Medulla oblongata (tissue), 1 donor: ENCODE results near the gene KNOP1.
"Not testable (repeated sequence)": the region's sequence is repeated elsewhere in the genome, so short reads cannot be mapped to it uniquely, and the experiment has no call there.

ENCODE experiments used
- DNase-seq: peaks from one replicate; pipeline ENCODE4 v3.0.0-alpha.2; 2015; ENCODE audit errors: extremely low spot score

The KNOP1 gene

DNA sequence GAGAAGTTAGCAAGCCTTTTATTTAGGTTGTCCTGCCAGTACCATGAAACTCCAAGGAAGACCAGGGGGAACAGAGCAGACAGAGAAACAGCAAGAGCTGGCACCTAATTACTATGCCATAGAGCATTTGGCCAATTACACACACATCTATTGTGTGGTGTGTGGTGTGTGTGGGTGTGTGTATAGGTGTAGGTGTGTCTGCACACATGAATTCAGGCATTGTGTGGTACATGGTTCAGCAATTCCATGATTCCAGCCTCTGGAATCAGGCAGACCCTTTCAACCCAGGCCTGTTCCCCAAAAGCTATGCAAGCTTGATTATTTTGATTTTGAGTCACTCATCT, 25.8 kb upstream of the KNOP1 start:
- DNase-seq: no peak

DNA sequence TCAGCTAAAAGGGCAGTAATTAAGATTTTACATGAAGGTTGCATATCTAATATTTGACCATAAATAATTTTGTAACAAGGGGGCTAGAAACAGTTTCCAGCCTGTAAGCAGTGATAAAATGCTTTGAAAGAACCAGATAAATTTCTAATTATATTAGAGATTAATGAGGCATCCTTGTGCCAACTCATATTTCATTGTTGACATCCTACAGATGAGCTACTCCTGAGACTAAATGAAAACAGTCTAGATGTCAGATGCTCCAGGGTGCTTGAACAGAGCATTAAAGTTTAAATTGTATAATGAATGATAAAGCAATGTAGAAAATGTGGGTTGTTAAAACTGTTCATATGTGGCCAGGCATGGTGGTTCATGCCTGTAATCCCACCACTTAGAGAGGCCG, 23.3 kb upstream of the KNOP1 start:
- no peak for DNase-seq

DNA sequence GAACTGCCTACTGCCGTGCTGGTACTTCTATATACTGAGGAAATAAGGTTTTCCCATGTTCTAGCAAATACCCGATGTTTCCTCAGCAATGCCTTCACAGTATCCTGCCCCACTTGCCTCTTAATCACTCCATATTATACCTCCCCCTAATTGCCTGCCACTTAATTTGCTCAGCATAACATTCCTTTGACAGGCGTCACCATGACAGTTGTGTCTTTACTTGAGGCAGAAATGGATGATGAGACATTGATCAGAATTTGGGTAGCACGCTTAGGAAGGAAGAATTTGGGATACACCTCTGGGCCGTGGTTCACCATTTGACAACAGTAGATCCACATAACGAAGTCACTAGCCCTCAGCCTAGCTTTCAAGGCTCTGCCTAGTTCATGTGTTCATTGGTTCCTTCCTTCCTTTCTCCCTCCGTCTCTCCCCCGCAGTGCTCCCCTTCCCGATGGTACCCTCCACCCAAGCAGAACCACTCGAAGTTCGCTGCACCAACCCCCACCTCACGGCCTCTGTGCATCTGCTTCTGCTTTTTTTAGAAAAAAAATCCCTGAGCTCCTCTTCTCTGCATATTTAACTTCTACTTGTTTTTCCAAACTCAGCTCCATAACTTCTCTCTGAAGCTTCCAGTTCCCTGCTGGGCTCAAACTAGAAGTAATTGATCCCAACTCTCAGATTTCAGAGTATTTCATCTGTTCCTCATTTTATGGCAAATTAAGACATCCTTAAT, 19.4 kb upstream of the KNOP1 start:
- DNase-seq: no peak

DNA sequence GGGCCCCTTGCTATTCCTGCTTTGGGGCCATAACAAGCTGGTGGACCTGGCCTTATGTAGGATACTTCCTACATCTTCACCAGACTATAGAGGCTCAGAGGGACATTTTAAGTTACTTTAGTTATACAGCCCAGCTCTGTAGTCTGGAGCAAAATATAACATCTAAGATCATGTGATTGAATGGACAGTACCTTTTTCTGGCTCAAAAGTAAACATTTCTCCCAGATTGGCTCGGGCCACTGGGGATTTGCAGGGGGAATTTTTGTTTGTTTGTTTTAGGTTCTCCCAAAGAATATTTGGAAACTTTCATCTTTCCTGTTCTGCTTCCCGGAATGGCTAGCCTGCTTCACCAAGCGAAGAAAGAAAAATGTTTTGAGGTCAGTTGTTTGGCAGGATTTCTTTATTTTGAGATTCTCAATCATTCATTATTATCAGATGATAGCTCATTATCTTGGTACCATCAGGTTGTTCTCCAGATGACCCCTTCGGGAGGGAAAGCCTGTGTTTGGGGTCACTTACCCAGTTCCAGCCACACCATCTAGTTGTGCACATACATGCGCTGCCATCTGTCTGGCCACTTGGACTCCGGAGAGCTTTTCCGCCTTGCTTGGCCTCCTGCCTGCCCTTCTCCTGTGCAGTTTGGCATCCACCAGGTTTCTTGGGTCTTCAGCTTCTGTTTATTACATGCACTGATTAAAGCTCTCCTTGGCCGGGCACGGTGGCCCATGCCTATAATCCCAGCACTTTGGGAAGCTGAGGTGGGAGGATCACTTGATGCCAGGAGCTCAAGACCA, 17.2 kb upstream of the KNOP1 start:
- DNase-seq: no peak

DNA sequence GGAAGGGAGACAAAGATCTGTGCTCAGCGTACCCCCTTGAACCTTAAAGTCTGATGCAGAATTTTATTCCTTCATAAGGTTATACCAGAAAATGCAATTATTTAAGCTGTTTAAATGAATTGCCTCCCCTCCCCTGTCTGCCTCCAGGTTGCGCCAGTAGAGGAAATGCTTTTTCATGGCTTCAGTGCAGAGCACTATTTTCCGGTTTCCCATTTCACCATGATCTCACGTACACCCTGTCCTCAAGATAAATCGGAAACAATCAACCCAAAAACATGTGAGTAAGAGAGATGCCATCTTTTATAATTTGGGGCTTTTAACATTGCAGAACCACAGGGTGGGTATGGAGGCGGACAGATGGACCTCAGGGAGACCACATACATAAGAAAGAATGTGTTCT, 15.5 kb upstream of the KNOP1 start:
- no peak for DNase-seq

DNA sequence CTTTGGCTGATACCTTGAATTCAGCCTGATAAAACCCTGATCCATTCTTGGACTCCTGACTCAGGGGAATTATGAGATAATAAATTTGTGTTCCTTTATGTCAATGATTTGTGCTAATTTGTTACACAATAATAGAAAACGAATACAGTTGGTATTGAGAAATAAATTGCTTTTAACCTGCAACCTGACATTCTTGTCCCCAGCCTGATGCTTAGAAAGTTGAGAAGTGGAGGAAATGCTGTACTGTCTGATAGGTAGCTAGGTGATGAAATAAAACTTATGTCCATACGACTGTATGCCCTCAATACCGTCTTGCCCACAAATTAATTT, 10.6 kb upstream of the KNOP1 start:
- DNase-seq: no peak

DNA sequence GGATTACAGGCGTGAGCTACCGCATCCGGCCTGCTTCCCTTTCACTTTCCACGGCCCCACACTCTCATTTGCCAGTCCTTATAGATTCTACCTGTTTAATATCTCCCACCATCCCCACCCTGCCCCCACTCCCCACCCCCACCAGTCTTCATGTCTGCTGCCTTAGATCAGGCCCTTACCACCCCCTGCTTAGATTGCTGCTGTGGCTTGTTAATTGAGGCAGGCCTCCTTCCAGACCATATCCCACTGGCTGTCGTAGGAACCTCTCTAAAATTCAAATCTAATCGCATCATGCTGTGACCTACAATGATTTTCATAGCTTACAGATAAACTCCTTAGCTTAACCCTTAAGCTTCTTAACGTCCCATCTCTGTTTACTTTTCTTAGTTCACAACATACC, 5.0 kb upstream of the KNOP1 start:
- DNase-seq: no peak

DNA sequence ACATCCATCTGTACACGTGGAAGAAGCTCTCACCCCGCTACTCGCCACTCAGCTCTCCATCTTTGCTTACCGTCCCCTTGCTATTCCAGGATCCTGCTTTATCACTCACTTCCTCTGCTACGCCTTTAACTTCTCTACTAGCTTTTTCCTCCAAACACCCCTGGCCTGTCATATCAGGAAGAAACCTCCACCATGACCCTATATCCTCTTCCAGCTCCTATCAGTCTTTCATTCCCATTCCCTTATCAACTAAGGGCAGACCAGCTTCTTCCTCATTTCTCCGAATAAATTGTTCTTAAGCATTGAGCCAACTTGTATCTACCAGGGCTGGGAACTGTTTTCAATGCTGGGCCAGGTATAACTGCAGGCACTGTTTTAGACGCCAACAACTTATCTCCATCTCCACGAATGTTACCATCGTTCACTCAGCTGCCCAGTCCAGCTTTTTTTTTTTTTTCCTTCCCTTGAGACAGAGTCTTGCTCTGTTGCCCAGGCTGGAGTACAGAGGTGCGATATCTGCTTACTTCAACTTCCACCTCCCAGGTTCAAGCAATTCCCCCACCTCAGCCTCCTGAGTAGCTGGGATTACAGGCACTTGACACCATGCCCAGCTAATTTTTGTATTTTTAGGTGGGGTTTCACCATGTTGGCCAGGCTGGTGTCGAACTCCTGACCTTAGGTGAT, 4.4 kb upstream of the KNOP1 start:
- no peak for DNase-seq

DNA sequence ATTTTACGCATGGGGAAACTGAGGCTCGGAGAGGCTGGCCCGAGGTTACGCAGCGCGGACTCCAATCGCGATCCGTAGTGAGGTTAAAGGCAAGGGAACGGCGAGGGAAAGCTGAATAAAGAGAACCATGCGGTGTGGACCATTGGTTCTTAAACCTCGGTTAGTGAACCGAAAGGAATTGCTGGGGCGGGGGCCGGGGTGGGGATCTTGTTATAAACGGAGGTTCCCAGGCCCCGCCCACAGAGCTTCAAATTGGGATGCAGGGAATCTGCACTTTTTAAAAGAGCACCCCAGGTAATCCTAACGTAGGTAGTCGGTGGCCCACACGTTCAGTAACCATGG, 568 bp upstream of the KNOP1 start:
- no peak for DNase-seq

DNA sequence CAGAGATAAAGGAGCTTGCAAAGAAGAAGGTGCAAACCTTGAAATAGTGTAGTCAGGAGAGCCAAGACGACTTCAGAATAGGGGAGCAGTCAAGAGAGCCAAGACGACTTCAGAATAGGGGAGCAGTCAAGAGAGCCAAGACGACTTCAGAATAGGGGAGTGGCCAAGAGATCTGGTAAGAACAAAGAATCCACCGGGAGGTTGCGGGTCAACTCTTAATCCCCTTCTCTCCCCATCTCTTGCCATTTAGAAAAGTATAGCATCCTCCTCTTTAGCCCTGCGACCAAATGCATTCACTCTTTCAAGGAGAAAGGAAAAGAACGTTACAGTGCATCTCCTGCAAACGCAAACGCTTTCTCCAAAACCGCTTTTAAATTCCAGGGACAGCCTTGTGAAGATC, 713 bp downstream of the KNOP1 start:
- no peak for DNase-seq

DNA sequence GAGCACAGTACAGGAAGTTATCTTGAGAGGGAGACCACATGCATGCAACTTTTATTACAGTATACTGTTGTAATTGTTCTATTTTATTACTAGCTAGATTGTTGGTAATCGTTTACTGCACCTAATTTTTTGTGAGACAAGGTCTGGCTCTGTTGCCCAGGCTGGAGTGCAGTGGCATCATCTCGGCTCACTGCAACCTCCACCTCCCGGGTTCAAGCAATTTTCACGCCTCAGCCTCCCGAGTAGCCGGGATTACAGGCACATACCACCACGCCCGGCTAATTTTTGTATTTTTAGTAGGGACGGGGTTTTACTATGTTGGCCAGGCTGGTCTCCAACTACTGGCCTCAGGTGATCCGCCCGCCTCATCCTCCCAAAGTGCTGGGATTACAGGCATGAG, 1.3 kb downstream of the KNOP1 start:
- DNase-seq: not testable (repeated sequence)

DNA sequence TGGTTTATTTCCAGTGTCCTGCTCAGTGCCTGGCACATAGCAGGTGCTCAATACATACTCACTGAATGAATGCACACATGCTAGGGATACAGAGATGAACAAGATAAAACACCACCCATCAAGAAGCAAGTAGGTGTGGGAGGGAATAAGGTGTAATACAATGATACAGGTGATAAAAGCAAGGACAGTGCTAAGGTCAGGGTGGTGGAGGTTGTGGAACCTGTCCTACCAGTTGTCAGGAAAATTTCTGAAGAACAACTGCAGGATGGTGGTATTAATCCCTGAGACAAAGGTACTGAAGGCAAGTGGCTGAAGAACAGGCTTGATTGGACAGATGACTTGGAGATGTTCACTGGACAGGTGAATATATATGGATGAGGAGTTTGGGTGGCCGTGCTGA, 1.8 kb downstream of the KNOP1 start:
- DNase-seq: no peak

DNA sequence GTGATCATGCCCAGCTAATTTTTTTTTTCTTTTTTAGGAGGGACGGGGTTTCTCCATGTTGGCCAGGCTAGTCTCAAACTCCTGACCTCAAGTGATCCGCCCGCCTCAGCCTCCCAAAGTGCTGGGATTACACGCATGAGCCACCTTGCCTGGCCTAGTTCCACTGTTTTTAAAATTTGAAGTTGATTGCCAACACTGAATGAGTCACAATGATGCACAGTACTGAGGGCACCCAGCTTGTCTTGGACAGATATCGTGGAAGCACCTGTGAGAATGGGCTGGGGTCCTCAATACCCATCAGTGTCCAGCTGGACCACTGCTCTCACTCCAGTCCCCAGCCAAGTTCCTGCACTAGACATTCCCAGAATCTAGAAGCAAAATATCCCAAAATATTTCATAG, 2.5 kb downstream of the KNOP1 start:
- no peak for DNase-seq

DNA sequence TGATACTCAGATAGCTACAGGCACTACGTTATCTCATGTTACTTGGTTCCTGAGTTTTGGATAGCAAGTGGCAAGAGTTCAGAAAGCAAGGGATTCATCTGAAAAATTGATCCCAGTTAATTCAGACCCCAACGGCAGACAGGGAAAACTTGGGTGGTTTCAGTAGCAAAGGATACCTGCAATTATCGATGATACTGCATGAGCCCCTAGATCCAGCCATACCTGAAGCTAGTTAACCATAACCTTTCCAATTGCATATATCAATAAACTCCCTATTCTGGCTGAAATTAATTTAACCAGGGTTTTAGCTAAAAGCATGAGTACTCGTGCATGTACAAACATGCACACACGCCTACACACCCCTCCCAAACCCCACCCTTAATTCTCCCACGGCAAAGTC, 4.3 kb downstream of the KNOP1 start:
- DNase-seq: no peak

DNA sequence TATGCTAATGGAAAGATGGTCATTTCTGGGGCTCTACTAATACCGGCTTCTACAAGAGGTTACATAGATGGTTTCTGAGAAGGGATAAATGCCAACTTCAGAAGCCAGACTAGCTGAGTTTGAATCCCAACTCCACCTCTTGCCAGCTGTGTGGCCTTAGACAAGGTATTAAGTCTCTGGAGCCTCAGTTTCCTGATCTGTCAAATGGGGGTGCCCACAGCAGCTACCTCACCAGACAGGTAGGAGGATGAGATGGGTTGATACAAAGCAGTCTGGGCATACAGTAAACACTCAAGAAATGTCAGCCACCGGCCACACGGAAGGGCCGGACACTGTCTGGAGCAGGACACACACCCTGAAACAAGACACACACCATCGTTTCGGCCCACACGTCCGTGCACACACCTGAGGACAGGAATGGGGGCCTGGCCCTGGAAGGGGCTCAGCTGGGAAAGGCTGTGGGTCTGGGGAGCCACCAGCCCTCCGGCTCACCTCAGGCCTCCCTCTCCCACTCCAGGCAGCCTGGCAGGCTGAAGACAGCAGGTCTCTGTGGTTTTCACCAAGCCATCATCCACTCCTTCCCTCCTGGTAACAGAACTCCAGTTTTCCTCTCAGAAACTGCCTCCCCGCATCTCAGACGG, 5.5 kb downstream of the KNOP1 start:
- no peak for DNase-seq

DNA sequence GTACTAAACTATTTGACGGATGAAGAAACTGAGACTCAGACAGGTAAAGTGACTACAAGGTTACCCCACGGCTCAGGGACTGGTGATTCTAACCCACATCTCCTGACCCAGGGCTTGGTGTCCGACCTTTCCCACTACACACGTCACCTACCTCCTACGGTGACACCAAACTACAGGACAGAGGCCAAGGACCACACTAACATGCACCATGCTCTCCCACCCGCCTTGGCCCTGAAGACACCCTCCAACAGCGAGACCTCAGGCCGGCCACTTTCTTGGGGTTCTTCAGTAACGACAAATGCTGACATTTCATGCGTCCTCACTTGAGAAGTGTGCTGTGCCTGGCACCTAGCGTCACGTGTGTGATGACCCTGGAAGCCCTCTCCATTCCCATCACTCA, 6.4 kb downstream of the KNOP1 start:
- no peak for DNase-seq

DNA sequence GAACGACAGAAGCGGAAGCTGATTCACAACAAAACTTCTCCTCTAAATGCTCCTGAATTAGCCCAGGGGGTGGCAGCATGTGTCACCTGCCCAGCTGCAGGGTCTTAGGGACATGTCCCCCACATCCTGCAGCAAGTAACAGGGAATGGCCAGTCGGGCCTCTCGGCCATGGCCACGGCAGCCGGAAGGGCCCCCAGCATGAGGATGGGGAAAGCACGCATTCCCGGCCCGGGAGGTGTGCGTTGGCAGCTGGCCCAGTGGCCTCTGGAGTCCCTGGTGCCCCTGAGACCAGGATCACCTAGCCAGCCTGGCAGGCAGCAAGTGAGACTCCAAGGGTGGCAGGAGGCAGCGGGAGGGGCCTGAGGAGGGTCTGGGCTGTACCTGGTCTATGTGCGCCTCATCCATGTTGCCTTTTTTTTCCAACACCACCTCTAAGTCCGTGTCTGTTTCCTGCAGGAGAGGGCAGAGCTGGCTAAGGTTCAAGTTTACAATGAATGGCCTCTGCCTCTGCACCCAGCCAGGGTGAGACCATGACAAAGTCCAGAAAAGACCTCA, 7.0 kb downstream of the KNOP1 start:
- no peak for DNase-seq

DNA sequence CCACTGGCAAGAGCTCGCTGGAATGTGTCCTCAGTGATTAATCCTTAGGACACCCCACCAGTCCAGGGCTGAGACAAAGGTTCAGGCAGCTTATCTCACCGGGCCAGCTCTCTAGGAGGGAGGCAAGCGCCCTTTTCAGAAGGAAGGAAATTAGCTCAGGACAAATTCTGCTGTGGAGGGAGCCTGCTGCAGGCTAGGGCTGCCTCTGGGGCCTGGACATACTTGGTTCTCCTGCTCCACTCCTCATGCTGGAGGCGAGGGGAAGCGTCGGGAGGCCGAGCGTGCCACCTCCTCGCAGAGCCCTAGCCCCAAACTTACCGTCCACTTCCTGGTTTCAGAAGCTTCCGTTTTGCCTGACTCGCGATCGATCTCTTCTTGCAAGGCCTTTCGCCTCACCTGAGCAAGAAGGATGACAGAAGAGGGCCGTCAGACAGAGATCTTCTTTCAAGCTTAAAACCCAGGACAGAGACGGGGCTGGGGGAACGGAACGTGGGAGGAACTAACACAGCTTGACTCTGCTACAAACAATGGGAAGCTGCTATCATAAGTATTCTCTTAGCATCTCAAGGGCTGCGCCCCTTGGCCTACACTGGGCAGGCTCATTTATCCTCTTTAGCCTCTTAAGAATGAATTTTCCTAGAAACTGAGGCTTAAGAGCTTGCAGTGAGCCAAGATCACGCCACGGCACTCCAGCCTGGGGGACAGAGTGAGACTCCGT, 7.7 kb downstream of the KNOP1 start:
- no peak for DNase-seq

DNA sequence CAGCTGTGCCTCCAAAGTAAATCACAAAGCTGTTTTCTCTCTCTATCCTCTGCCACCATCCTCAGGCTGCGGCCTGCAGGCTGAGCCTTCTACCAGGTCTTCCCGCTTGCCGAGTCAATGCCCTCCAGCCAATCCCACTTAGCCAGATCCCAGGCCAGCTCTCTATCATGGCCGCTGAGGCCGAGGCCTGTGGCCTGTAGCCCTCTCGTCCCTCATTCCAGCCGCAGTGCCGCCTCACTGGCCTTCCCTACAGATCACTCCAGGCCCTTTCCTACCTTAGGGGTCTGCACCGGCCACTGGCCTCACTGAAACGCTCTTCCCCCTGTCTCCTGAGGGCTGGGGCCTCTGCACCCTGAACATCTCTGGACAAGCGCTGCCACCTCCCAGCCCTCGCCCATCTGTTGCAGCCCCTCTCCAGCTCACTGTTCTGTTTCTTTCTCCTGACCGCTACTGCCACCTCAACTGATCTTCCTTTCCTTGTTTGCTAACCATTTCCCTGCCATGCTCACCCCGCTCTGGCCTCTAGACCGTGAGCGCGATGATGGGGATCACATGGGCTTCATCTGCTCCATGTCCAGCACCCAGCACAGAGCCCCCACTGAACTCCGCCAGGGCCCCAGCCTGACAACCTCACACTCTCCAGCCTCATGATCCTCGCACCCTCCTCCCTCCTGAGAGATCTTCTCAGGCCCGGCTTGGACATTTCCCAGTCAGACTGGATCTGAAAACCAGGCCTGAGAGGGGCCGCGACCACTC, 8.5 kb downstream of the KNOP1 start:
- no peak for DNase-seq

DNA sequence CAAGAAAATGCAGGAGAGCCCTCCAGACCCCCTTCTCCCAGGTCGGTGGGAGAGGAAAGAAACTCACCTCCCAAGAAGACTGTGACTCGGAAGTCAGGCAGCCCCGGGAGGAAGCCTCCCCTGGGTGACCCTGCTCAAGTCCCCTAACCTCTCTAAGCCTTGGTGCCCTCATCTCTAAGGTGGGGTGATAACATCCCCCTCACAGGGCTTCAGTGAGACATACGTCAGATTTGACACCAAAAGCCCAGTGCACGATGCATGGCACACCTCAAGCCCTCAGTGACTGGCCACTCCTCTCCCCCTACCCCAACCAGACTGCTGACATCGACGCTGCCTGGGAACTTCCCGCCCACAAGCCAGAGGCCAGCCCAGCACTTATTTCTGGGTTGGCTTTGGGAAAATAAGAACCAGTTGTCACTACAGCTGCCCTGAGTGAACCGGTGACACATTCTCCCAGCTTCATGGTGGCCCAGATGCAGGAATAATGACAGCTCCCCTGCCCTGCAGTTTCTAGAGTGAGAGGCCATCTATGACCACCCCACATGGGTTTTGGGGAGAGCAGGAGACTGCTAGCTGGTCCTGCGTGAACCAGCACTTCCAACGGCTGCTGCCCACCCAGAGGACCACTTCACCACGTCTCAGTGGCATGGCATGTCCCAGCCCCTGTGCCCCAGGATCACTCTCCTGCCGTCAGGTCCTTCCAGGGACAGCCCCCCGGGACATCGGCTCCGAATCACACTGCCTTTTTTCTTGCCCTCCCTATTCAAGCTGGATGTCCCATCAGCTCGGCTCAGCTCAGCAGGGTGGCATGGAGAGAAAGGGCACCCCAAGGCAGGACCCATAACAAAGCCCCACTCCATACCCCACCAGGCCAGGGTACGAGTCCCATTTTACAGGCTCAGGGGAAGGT, 9.5 kb downstream of the KNOP1 start:
- no peak for DNase-seq
